Endodermal cell (in vitro differentiated cells): ENCODE measurements around the gene KIF16B. TPM values are rescaled to one million over a fixed set of nuclear protein-coding genes. Genes with fewer than 3 reads are reported as not detected.
A peak's percentile ranks its signal among the peaks of the same experiment; 100 is the strongest.

ENCODE experiments used
- DNase-seq: peaks from one replicate; pipeline ENCODE4 v3.0.0-alpha.2; 2017
- H3K27ac ChIP-seq: 2 replicates; pipeline ENCODE4 v1.5.1; 2013; ENCODE audit warnings: mild to moderate bottlenecking, low read depth, low read length, moderate library complexity
- H3K27me3 ChIP-seq: 2 replicates; pipeline ENCODE4 v1.6.1; 2013; ENCODE audit warnings: mild to moderate bottlenecking, low read length, moderate library complexity; ENCODE audit not compliant: insufficient read depth, control insufficient read depth, poor library complexity, severe bottlenecking
- H3K36me3 ChIP-seq: 2 replicates; pipeline ENCODE4 v1.7.0; 2013; ENCODE audit warnings: mild to moderate bottlenecking, low read length, moderate library complexity; ENCODE audit not compliant: control insufficient read depth, insufficient read depth
- H3K4me1 ChIP-seq: one replicate; pipeline ENCODE4 v1.7.0; 2013; ENCODE audit warnings: low read length; ENCODE audit not compliant: control insufficient read depth, insufficient read depth
- H3K4me3 ChIP-seq: 2 replicates; pipeline ENCODE4 v1.5.1; 2013; ENCODE audit warnings: mild to moderate bottlenecking, low read length, moderate library complexity
- H3K9ac ChIP-seq: 2 replicates; pipeline ENCODE4 v1.6.1; 2013; ENCODE audit warnings: mild to moderate bottlenecking, low read length, moderate library complexity; ENCODE audit not compliant: poor library complexity, severe bottlenecking; ENCODE audit errors: extremely low read depth
- H3K9me3 ChIP-seq: 2 replicates; pipeline ENCODE4 v1.6.1; 2013; ENCODE audit warnings: mild to moderate bottlenecking, low read length, moderate library complexity; ENCODE audit not compliant: control insufficient read depth
- H3K27ac Mint-ChIP-seq: 2 replicates; pipeline ENCODE4 v1.8.0; 2020; ENCODE audit warnings: mixed read lengths
- H3K27me3 Mint-ChIP-seq: 2 replicates; pipeline ENCODE4 v1.8.0; 2021; ENCODE audit warnings: mild to moderate bottlenecking, mixed read lengths; ENCODE audit not compliant: insufficient read depth
- H3K36me3 Mint-ChIP-seq: 2 replicates; pipeline ENCODE4 v1.8.0; 2020; ENCODE audit warnings: low read depth, mixed read lengths
- H3K4me1 Mint-ChIP-seq: 2 replicates; pipeline ENCODE4 v1.8.0; 2020; ENCODE audit warnings: mixed read lengths
- H3K4me3 Mint-ChIP-seq: 2 replicates; pipeline ENCODE4 v1.8.0; 2020; ENCODE audit warnings: mild to moderate bottlenecking, moderate library complexity, mixed read lengths
- H3K9me3 Mint-ChIP-seq: 2 replicates; pipeline ENCODE4 v1.8.0; 2020; ENCODE audit warnings: mild to moderate bottlenecking, mixed read lengths
- CTCF ChIP-seq: fragments of 200-600 bp; sonication (generic); conservative IDR thresholded peaks from 2 replicates; pipeline ENCODE4 v1.5.0; 2021; ENCODE audit warnings: antibody characterized with exemption, mild to moderate bottlenecking
- WGBS, 2 experiments: methylation state at CpG; one replicate each; pipeline versions ENCODE4 v1.1.5 to v1.1.7; 2013; ENCODE audit warnings: missing lambda C conversion rate in 2 of 2, mixed read lengths in 1 of 2; ENCODE audit not compliant: insufficient coverage in 1 of 2, insufficient read length in 1 of 2; 5-methylcytosine and 5-hydroxymethylcytosine counted together
- total RNA-seq, 2 donors: library from RNA; stranded (reverse); fragmentation: NEBNext Ultra II Directional in 1 of 2; extraction: Animal tissue kit (Norgen Biotek cat#: 25700) in 1 of 2; gene quantifications; 2 replicates in 1 of 2; 3 replicates in 1 of 2; pipeline ENCODE4 v1.2.1, GENCODE V29; 2021

The KIF16B gene
- total RNA-seq, 2 donors from 2014 or later = 17.3 to 18.8 TPM

GRCh38 chr20:16580147-16580546, 6.9 kb upstream of the KIF16B start:
- peaks cover 5% of the 10 kb centered on the region for H3K4me1 ChIP-seq
- H3K9me3 ChIP-seq = peaks cover 7% of the 10 kb centered on the region
- no peak overlapping the region for H3K4me3 ChIP-seq
- no peaks in the 10 kb centered on the region for H3K27me3 ChIP-seq
- H3K27ac Mint-ChIP-seq = peak overlapping the region; percentile 24
- WGBS, 2 experiments = 61 to 82% methylated on average over 3 of the region's 3 CpGs
- H3K36me3 Mint-ChIP-seq = no peaks in the 10 kb centered on the region
- no peak overlapping the region for H3K9ac ChIP-seq
- peaks cover 28% of the 10 kb centered on the region for H3K4me1 Mint-ChIP-seq
- DNase-seq = no peak
- no peak overlapping the region for H3K4me3 Mint-ChIP-seq
- no peak for TF ChIP-seq CTCF
- peaks cover 6% of the 10 kb centered on the region for H3K9me3 Mint-ChIP-seq
- no peaks in the 10 kb centered on the region for H3K36me3 ChIP-seq
- H3K27ac ChIP-seq = no peak overlapping the region
- H3K27me3 Mint-ChIP-seq = no peaks in the 10 kb centered on the region

- Histone ChIP-seq H3K4me3 (no peak overlapping the region), H3K27me3 (no peaks in the 10 kb centered on the region), H3K4me1 (peaks cover 5% of the 10 kb centered on the region), H3K9me3 (peaks cover 2% of the 10 kb centered on the region), H3K27ac (no peak overlapping the region), H3K9ac (no peak overlapping the region), H3K36me3 (no peaks in the 10 kb centered on the region)
- WGBS, 2 experiments = 92 to 94% methylated on average over 6 to 8 of the region's 8 CpGs
- Mint-ChIP-seq H3K36me3 (no peaks in the 10 kb centered on the region), H3K9me3 (peaks cover 6% of the 10 kb centered on the region), H3K4me1 (peaks cover 42% of the 10 kb centered on the region), H3K27ac (no peak overlapping the region), H3K4me3 (peak overlapping the region; percentile 66), H3K27me3 (no peaks in the 10 kb centered on the region)
- DNase-seq = no peak
- TF ChIP-seq CTCF = no peak
Measured at GRCh38 chr20:16576219-16576618, 3.0 kb upstream of the KIF16B start.

GRCh38 chr20:16575390-16576140, 2.3 kb upstream of the KIF16B start:
- Histone ChIP-seq H3K4me3 (peak overlapping the region; percentile 82), H3K9me3 (no peaks in the 10 kb centered on the region), H3K4me1 (peaks cover 3% of the 10 kb centered on the region), H3K36me3 (no peaks in the 10 kb centered on the region), H3K27me3 (no peaks in the 10 kb centered on the region), H3K27ac (no peak overlapping the region), H3K9ac (no peak overlapping the region)
- no peaks in the 10 kb centered on the region for H3K27me3 Mint-ChIP-seq
- peak overlapping the region; percentile 92 for H3K27ac Mint-ChIP-seq
- peaks cover 40% of the 10 kb centered on the region for H3K4me1 Mint-ChIP-seq
- peak; percentile 65 for DNase-seq
- H3K36me3 Mint-ChIP-seq = no peaks in the 10 kb centered on the region
- H3K4me3 Mint-ChIP-seq = peak overlapping the region; percentile 66
- WGBS, 2 experiments = 53 to 58% methylated on average over 16 to 18 of the region's 18 CpGs
- H3K9me3 Mint-ChIP-seq = peaks cover 2% of the 10 kb centered on the region
- TF ChIP-seq CTCF = no peak
